Measurements from ENCODE around the gene NMNAT2. TPM values are rescaled to one million over a fixed set of nuclear protein-coding genes. Genes with fewer than 3 reads are reported as not detected.

NMNAT2 gene
- polyA plus RNA-seq, 3 donors: 0.22 to 0.43 TPM; not detected in 1

DNA sequence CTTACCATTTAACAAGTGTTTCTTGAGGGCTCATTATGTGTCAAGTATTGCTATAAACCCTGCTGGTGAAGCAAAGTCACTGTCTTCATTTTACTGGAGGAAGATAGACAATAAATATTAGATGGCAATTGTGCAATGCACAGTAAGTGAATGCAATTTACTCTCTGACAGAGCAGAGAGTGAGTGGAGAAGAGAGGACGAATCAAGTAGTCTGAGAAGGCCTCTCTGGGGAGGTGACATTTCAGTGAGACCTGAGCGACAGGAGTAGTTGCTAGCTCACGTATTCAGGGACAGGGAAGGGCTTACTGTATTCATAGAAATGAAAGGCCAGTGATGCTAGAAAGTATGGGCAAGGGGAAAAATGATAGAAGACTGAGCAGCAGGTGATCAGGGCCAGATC, 1.2 kb upstream of the NMNAT2 start:
- Histone ChIP-seq H3K4me2 (replicated peaks; ENCODE audit: extremely low read depth, low read length, poor library complexity, severe bottlenecking) (no peak overlapping the region), H3K9ac (ENCODE audit: insufficient read depth, low read length, poor library complexity, severe bottlenecking) (no peak overlapping the region), H3K79me2 (ENCODE audit: insufficient read depth, low read length) (no peaks in the 10 kb centered on the region), H3K27me3 (ENCODE audit: control insufficient read depth in 2 of 2, insufficient read depth in 2 of 2, low read length in 2 of 2) (peaks cover 66 to 85% of the 10 kb centered on the region in 2 donors), H3K4me3 (replicated peaks in 1 of 3; ENCODE audit: low read depth in 2 of 3, low read length in 3 of 3) (no peak overlapping the region), H4K20me1 (ENCODE audit: insufficient read depth, low read length) (no peaks in the 10 kb centered on the region), H3K9me3 (replicated peaks in 1 of 2; ENCODE audit: control insufficient read depth in 1 of 2, insufficient read depth in 1 of 2, low read length in 2 of 2) (peaks cover 0 to 21% of the 10 kb centered on the region in 2 donors), H3K27ac (ENCODE audit: low read depth in 1 of 2, low read length in 2 of 2) (no peak overlapping the region), H3K4me1 (ENCODE audit: control insufficient read depth in 1 of 2, insufficient read depth in 2 of 2, low read length in 2 of 2) (peaks cover 10 to 17% of the 10 kb centered on the region in 2 donors), H3K36me3 (replicated peaks in 1 of 2; ENCODE audit: control insufficient read depth in 1 of 2, insufficient read depth in 2 of 2, low read length in 2 of 2) (no peaks in the 10 kb centered on the region), H2AFZ (ENCODE audit: insufficient read depth, low read depth, low read length, poor library complexity, severe bottlenecking) (no peak overlapping the region)
- peaks cover 66 to 71% (median 69%) of the 10 kb centered on the region in 3 donors for H3K27me3 Mint-ChIP-seq (ENCODE audit: low read depth in 3 of 3)
- intact Hi-C loops (cut with micrococcal nuclease): no loop called here
- H3K9me3 Mint-ChIP-seq: peaks cover 0 to 22% (median 18%) of the 10 kb centered on the region in 7 donors
- TF ChIP-seq, protein P1, sequence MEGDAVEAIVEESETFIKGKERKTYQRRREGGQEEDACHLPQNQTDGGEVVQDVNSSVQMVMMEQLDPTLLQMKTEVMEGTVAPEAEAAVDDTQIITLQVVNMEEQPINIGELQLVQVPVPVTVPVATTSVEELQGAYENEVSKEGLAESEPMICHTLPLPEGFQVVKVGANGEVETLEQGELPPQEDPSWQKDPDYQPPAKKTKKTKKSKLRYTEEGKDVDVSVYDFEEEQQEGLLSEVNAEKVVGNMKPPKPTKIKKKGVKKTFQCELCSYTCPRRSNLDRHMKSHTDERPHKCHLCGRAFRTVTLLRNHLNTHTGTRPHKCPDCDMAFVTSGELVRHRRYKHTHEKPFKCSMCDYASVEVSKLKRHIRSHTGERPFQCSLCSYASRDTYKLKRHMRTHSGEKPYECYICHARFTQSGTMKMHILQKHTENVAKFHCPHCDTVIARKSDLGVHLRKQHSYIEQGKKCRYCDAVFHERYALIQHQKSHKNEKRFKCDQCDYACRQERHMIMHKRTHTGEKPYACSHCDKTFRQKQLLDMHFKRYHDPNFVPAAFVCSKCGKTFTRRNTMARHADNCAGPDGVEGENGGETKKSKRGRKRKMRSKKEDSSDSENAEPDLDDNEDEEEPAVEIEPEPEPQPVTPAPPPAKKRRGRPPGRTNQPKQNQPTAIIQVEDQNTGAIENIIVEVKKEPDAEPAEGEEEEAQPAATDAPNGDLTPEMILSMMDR (IDR thresholded peaks at IDR 0.05): no peak
- H3K36me3 Mint-ChIP-seq: peaks cover 10 to 19% of the 10 kb centered on the region in 2 donors
- peaks cover 25% of the 10 kb centered on the region for H3K4me1 Mint-ChIP-seq
- WGBS (ENCODE audit: insufficient coverage): 91% methylated on average over 3 of the region's 3 CpGs
- no peak overlapping the region for H3K27ac Mint-ChIP-seq
- peak overlapping the region in 1 of 2 donors; percentile 89 for H3K4me3 Mint-ChIP-seq
- DNase-seq: no peak

DNA sequence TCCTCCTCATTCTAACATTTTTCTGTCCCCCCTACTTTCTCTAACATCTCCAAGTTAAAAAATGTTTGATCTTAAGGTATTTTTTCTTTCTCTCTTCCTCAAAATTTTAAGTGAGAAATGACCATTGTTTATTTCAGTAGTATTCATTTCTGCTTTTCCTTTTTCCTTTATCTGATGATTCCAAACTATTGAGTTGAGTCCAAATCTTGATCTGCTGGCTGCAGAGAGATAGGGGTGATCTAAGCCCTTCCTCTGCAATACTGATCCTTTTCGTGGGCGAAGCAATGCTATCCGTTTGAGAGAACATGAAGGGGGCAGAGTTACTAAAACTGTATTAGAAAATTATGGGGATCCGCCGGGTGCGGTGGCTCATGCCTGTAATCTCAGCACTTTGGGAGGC, 516 bp upstream of the NMNAT2 start:
- H3K4me1 ChIP-seq (ENCODE audit: control insufficient read depth in 1 of 2, insufficient read depth in 2 of 2, low read length in 2 of 2): peaks cover 10 to 17% of the 10 kb centered on the region in 2 donors
- TF ChIP-seq, protein P1 (IDR thresholded peaks at IDR 0.05): no peak
- peaks cover 10 to 19% of the 10 kb centered on the region in 2 donors for H3K36me3 Mint-ChIP-seq
- no peak overlapping the region for H2AFZ ChIP-seq (ENCODE audit: insufficient read depth, low read depth, low read length, poor library complexity, severe bottlenecking)
- H3K36me3 ChIP-seq (replicated peaks in 1 of 2; ENCODE audit: control insufficient read depth in 1 of 2, insufficient read depth in 2 of 2, low read length in 2 of 2): no peaks in the 10 kb centered on the region
- H3K27ac ChIP-seq (ENCODE audit: low read depth in 1 of 2, low read length in 2 of 2): no peak overlapping the region
- H3K4me2 ChIP-seq (replicated peaks; ENCODE audit: extremely low read depth, low read length, poor library complexity, severe bottlenecking): no peak overlapping the region
- intact Hi-C loops (cut with micrococcal nuclease): no loop called here
- DNase-seq: no peak
- H3K79me2 ChIP-seq (ENCODE audit: insufficient read depth, low read length): no peaks in the 10 kb centered on the region
- H3K9me3 ChIP-seq (replicated peaks in 1 of 2; ENCODE audit: control insufficient read depth in 1 of 2, insufficient read depth in 1 of 2, low read length in 2 of 2): peaks cover 0 to 21% of the 10 kb centered on the region in 2 donors
- no peaks in the 10 kb centered on the region for H4K20me1 ChIP-seq (ENCODE audit: insufficient read depth, low read length)
- peaks cover 25% of the 10 kb centered on the region for H3K4me1 Mint-ChIP-seq
- H3K9ac ChIP-seq (ENCODE audit: insufficient read depth, low read length, poor library complexity, severe bottlenecking): no peak overlapping the region
- H3K27me3 Mint-ChIP-seq (ENCODE audit: low read depth in 3 of 3): peaks cover 66 to 73% (median 73%) of the 10 kb centered on the region in 3 donors
- peak overlapping the region in 1 of 2 donors; percentile 89 for H3K4me3 Mint-ChIP-seq
- no peak overlapping the region for H3K4me3 ChIP-seq (replicated peaks in 1 of 3; ENCODE audit: low read depth in 2 of 3, low read length in 3 of 3)
- H3K9me3 Mint-ChIP-seq: peaks cover 0 to 24% (median 18%) of the 10 kb centered on the region in 7 donors
- peak overlapping the region in 1 of 7 donors; percentile 47 for H3K27ac Mint-ChIP-seq
- H3K27me3 ChIP-seq (ENCODE audit: control insufficient read depth in 2 of 2, insufficient read depth in 2 of 2, low read length in 2 of 2): peaks cover 66 to 89% of the 10 kb centered on the region in 2 donors
- WGBS (ENCODE audit: insufficient coverage): 100% methylated on average over 3 of the region's 6 CpGs

All from CD14-positive monocyte (primary cell).